Measurements from ENCODE around the gene ZBTB48. TPM values are rescaled to one million over a fixed set of nuclear protein-coding genes. Genes with fewer than 3 reads are reported as not detected.

The ZBTB48 gene
- total RNA-seq, 1 donor from 2014 or later = 5.7 TPM

DNA sequence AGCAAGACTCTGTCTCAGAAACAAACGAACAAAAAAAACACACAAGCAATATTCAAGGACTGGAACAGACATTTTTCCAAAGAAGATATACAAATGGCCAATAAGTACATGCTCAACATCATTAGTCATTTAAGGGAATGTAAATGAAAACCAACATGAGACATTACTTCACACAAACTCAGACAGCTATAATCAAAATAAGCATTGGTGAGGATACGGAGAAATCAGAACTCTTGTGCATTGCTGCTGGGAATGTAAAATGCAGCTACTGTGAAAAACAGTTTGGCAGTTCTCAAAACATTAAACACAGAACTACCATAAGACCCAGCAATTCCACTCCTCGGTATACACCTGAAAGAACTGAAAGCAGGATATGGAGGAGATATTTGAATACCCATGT, 40.8 kb upstream of the ZBTB48 start:
- TF ChIP-seq, protein P1, sequence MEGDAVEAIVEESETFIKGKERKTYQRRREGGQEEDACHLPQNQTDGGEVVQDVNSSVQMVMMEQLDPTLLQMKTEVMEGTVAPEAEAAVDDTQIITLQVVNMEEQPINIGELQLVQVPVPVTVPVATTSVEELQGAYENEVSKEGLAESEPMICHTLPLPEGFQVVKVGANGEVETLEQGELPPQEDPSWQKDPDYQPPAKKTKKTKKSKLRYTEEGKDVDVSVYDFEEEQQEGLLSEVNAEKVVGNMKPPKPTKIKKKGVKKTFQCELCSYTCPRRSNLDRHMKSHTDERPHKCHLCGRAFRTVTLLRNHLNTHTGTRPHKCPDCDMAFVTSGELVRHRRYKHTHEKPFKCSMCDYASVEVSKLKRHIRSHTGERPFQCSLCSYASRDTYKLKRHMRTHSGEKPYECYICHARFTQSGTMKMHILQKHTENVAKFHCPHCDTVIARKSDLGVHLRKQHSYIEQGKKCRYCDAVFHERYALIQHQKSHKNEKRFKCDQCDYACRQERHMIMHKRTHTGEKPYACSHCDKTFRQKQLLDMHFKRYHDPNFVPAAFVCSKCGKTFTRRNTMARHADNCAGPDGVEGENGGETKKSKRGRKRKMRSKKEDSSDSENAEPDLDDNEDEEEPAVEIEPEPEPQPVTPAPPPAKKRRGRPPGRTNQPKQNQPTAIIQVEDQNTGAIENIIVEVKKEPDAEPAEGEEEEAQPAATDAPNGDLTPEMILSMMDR (conservative IDR thresholded peaks at IDR 0.05; ENCODE audit: low read depth, low read length) = no peak
- H3K4me3 ChIP-seq (ENCODE audit: low read depth, low read length) = no peak overlapping the region
- DNase-seq (ENCODE audit: low read depth) = no peak

DNA sequence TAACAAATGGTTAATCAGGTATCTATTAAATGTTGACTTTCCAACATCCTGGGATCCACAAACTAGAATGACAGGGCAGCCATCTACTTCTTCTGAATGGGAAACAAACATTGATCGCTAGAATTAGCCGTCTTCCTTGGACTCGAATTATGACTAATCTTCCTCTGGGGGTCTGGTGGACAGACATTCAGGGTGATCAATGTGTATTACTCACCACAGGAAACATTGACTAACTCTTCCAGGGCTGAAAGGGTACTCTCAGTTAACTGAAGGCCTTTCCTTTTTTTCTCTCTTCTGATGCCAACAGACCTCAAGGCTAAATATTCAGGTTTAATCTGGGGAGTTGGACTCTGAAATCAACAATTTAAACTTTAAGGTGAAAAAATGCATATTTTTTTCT, 35.0 kb upstream of the ZBTB48 start:
- no peak for DNase-seq (ENCODE audit: low read depth)
- H3K4me3 ChIP-seq (ENCODE audit: low read depth, low read length) = no peak overlapping the region
- TF ChIP-seq, protein P1 (conservative IDR thresholded peaks at IDR 0.05; ENCODE audit: low read depth, low read length) = no peak

DNA sequence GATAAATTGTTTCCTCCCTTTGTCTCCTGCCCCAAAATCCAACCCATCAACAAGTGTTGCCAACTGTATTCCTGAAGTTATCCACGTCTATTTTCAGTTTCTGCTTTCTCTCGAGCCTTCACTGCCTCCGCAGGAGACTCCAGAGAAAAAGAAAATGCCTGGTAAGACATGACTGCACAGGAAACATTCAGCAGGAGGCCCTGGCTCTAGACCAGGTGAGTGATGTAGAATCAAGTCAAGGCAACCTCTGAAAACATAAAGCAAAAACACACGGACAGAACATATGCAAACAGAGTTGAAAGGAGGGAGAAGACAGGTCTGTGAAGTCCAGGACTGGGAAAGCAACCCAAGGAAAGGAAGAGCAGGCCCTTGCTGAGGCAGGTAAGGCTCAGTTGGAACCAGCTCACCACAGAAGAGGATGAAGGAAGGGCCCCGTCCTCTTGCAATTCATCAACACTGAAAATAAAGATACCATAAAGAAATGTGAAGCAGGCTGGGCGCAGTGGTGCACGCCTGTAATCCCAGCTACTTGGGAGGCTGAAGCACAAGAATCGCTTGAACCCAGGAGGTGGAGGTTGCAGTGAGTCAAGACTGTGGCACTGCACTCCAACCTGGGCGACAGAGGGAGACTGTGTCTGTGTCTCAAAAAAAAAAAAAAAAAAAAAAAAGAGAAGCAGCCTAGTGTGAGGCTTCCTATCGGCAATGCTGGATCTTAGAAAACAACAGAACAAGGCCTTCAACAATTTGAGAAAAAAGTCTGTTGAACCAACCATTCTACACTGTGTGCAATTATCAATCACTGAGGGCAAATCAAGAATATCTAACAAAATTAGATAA, 34.3 kb upstream of the ZBTB48 start:
- no peak for DNase-seq (ENCODE audit: low read depth)
- TF ChIP-seq, protein P1 (conservative IDR thresholded peaks at IDR 0.05; ENCODE audit: low read depth, low read length) = no peak
- H3K4me3 ChIP-seq (ENCODE audit: low read depth, low read length) = no peak overlapping the region

DNA sequence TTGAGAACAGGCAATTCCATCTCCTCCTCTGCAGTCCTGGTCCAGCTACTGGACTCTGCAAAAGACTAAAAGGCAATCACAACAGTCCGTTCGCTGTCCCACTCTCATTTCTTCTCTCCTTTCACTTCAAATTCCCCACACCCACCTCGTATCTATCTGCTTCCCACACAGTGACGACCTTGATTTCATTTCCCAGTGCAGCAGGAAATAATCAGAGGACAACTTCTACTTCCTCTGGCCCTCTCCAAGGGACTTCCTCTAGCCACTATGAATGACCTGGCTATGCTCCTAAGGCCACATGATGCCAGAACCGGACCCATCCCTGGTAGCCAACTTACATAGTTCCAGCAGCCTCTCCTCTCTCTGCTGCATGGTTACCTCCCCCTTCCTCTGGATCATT, 33.5 kb upstream of the ZBTB48 start:
- no peak overlapping the region for H3K4me3 ChIP-seq (ENCODE audit: low read depth, low read length)
- DNase-seq (ENCODE audit: low read depth) = no peak
- TF ChIP-seq, protein P1 (conservative IDR thresholded peaks at IDR 0.05; ENCODE audit: low read depth, low read length) = no peak

DNA sequence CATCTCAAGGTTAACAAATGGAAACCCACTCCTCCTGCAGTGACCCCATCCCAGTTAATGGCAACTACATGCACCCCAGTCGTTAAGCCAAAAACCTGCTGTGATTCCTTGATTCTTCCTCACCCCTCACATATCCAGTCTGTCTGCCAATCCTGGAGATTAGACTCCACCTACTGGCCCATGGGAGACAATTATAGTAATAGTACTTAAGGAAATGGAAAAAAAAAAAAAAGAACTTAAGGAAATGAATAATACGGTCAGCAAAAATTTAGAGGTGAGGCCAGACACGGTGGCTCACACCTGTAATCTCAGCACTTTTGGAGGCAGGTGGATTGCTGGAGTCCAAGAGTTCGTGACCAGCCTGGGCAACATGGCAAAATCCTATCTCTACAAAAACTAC, 32.5 kb upstream of the ZBTB48 start:
- no peak overlapping the region for H3K4me3 ChIP-seq (ENCODE audit: low read depth, low read length)
- TF ChIP-seq, protein P1 (conservative IDR thresholded peaks at IDR 0.05; ENCODE audit: low read depth, low read length) = peak; percentile 27
- DNase-seq (ENCODE audit: low read depth) = no peak

DNA sequence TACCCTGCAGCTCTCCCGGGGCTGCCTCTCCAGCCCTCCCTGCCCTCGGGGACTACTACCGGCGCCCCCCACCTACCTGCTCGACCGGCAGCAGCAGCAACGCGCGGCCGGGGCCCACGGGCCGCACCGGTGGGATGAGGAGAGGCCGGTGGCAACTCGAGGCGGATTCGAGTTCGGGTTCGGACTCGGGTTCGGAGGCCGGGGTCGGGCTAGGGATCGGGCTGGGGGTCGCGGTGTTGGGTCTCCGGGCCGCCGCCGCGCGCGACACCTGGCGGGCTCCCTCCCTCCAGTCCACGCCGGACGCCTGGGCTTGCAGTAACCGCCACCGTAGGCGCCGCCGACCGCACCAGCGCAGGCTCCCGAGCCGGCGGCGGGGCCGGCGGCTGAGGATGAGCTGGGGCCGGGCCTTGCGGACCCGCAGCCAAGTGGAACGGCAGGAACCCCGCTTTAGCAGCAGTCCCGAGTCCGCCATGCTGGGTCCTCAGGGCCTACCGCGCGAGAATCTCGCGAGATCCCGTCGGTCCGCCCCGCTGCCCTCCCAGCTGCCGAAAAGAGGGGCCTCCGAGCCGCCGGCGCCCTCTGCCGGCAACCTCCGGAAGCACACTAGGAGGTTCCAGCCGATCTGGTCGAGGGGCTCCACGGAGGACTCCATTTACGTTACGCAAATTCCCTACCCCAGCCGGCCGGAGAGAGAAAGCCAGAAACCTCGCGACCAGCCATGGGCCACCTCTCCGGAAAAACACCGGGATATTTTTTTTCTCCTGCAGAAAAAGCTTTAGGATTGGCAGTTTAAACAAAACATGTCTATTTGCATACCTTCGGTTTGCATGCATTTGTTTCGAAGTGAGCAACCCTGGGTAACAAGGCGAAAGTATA, 25.5 kb upstream of the ZBTB48 start, which contains the start of gene NOL9:
Gene NOL9, minus strand, starts transcription at position 483 of the 876 bp plus-strand sequence. Its CDS starts 11 bp downstream, at position 472.
- TF ChIP-seq, protein P1 (conservative IDR thresholded peaks at IDR 0.05; ENCODE audit: low read depth, low read length) = peak; percentile 78
- DNase-seq (ENCODE audit: low read depth) = peak; percentile 20
- H3K4me3 ChIP-seq (ENCODE audit: low read depth, low read length) = peak within 1 kb of the TSS; percentile 99

Data from epithelial cell of proximal tubule (primary cell).